Panc1 (cell line): Measurements from ENCODE around the gene OPN3. TPM values are rescaled to one million over a fixed set of nuclear protein-coding genes. Genes with fewer than 3 reads are reported as not detected.

Experiments used
- ATAC-seq: fragments of 200-7000 bp; cut with Tn5 transposase; 2 replicates; pipeline ENCODE4 v1.9.1; 2020; ENCODE audit warnings: mild to moderate bottlenecking, moderate library complexity
- BruUV-seq: library from RNA; stranded (reverse); fragments of 400-500 nt; replicated peaks from 2 replicates; lab custom pipeline; 2021; lab: Mats Ljungman, UMichigan
- CTCF ChIA-PET: fragments of 300-600 bp; sonication (Branson Sonifier 250); formaldehyde crosslinking; loops from one replicate; lab custom pipeline; 2022; ENCODE audit warnings: antibody characterized with exemption; lab: Charles Lee
- POLR2A ChIA-PET: fragments of 300-600 bp; sonication (Branson Sonifier 250); formaldehyde crosslinking; loops from one replicate; lab custom pipeline; 2022; ENCODE audit warnings: antibody characterized with exemption; lab: Charles Lee
- DNase-seq: peaks from one replicate; pipeline ENCODE4 v3.0.0-alpha.2; 2010; ENCODE audit warnings: low read depth, low spot score
- H3K27ac ChIP-seq: 2 replicates; pipeline ENCODE4 v1.5.1; 2011; ENCODE audit warnings: mild to moderate bottlenecking, low read length, inconsistent platforms
- H3K27me3 ChIP-seq: fragments of 200-500 bp; sonication (Bioruptor generic); 2 replicates; pipeline ENCODE4 v1.6.0; 2014; ENCODE audit warnings: low read length, inconsistent platforms; ENCODE audit not compliant: control insufficient read depth, insufficient read depth
- H3K36me3 ChIP-seq: fragments of 200-500 bp; sonication (Bioruptor generic); 2 replicates; pipeline ENCODE4 v1.5.1; 2014; ENCODE audit warnings: inconsistent platforms, mild to moderate bottlenecking, low read length, moderate library complexity; ENCODE audit not compliant: control insufficient read depth, insufficient read depth
- H3K4me1 ChIP-seq: 2 replicates; pipeline ENCODE4 v1.5.1; 2011; ENCODE audit warnings: inconsistent platforms, mild to moderate bottlenecking, low read length, moderate library complexity; ENCODE audit not compliant: control insufficient read depth, insufficient read depth
- H3K4me3 ChIP-seq, 2 experiments: 2 replicates each; pipeline ENCODE4 v1.5.1; 2011 to 2012; ENCODE audit warnings: low read depth in 2 of 2, low read length in 2 of 2, mild to moderate bottlenecking in 2 of 2, inconsistent platforms in 1 of 2, moderate library complexity in 1 of 2
- H3K9me3 ChIP-seq: fragments of 200-500 bp; sonication (Bioruptor generic); 2 replicates; pipeline ENCODE4 v1.5.1; 2014; ENCODE audit warnings: low read depth, mild to moderate bottlenecking, inconsistent platforms, low read length, moderate library complexity; ENCODE audit not compliant: control insufficient read depth, insufficient read depth
- POLR2AphosphoS5 ChIP-seq: IDR thresholded peaks from 2 replicates; pipeline ENCODE4 v1.6.1; 2012; ENCODE audit warnings: mild to moderate bottlenecking, low read depth, low read length, moderate library complexity
- REST ChIP-seq, 2 experiments: IDR thresholded peaks; 2 replicates each; pipeline ENCODE4 v1.6.1; 2011 to 2012; ENCODE audit warnings: low read depth in 2 of 2, control low read depth in 1 of 2, low read length in 1 of 2, mild to moderate bottlenecking in 1 of 2, moderate library complexity in 1 of 2; ENCODE audit not compliant: insufficient read depth in 1 of 2
- SIN3A ChIP-seq: IDR thresholded peaks from 2 replicates; pipeline ENCODE4 v1.6.1; 2012; ENCODE audit warnings: low read depth, mild to moderate bottlenecking, low read length, moderate library complexity, borderline replicate concordance; ENCODE audit not compliant: insufficient read depth
- TCF7L2 ChIP-seq: IDR thresholded peaks from 2 replicates; pipeline ENCODE4 v1.6.1; 2011; ENCODE audit warnings: mild to moderate bottlenecking, low read depth, low read length, inconsistent platforms
- in situ Hi-C: cut with HindIII; loops from 2 replicates; pipeline ENCODE4 v1.10.0; 2016; ENCODE audit warnings: low sequenced_read_pairs, low pct_unique_long_range_greater_than_20kb
- intact Hi-C: fragments of 100-400 bp; cut with micrococcal nuclease; formaldehyde crosslinking; loops from one replicate; pipeline ENCODE4 v1.10.0; 2022; ENCODE audit not compliant: unreplicated experiment
- total RNA-seq: library from RNA; stranded (reverse); gene quantifications from one replicate; pipeline ENCODE4 v1.2.1, GENCODE V29; 2021; ENCODE audit not compliant: unreplicated experiment
- TF ChIP-seq, protein P1 (sequence below): fragments of 450-650 bp; IDR thresholded peaks from 2 replicates; pipeline ENCODE4 v1.5.1; 2017; ENCODE audit warnings: mild to moderate bottlenecking

The OPN3 gene
- total RNA-seq, 1 experiment from 2014 or later = 34.0 TPM

GRCh38 chr1:241675983-241676382, 35.8 kb upstream of the OPN3 start:
- no peak for ATAC-seq
- intact Hi-C loops (no loop called here), in situ Hi-C loops (no loop called here)
- Histone ChIP-seq H3K36me3 (no peaks in the 10 kb centered on the region), H3K27ac (no peak overlapping the region), H3K27me3 (no peaks in the 10 kb centered on the region), H3K4me3 (no peak overlapping the region), H3K9me3 (no peaks in the 10 kb centered on the region), H3K4me1 (no peaks in the 10 kb centered on the region; the same call in 1 of the 2 replicates)
- CTCF ChIA-PET = no interaction called here
- no TSS peak for BruUV-seq
- TF ChIP-seq TCF7L2 = no peak
- TF ChIP-seq SIN3A = no peak
- TF ChIP-seq, protein P1, sequence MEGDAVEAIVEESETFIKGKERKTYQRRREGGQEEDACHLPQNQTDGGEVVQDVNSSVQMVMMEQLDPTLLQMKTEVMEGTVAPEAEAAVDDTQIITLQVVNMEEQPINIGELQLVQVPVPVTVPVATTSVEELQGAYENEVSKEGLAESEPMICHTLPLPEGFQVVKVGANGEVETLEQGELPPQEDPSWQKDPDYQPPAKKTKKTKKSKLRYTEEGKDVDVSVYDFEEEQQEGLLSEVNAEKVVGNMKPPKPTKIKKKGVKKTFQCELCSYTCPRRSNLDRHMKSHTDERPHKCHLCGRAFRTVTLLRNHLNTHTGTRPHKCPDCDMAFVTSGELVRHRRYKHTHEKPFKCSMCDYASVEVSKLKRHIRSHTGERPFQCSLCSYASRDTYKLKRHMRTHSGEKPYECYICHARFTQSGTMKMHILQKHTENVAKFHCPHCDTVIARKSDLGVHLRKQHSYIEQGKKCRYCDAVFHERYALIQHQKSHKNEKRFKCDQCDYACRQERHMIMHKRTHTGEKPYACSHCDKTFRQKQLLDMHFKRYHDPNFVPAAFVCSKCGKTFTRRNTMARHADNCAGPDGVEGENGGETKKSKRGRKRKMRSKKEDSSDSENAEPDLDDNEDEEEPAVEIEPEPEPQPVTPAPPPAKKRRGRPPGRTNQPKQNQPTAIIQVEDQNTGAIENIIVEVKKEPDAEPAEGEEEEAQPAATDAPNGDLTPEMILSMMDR = no peak
- no peak for TF ChIP-seq POLR2AphosphoS5
- no peak for TF ChIP-seq REST (IDR thresholded peaks at IDR 0.05; ENCODE audit: insufficient read depth in 1 of 2, low read depth in 2 of 2, low read length in 1 of 2)
- no peak for DNase-seq
- POLR2A ChIA-PET = no interaction called here

DNA sequence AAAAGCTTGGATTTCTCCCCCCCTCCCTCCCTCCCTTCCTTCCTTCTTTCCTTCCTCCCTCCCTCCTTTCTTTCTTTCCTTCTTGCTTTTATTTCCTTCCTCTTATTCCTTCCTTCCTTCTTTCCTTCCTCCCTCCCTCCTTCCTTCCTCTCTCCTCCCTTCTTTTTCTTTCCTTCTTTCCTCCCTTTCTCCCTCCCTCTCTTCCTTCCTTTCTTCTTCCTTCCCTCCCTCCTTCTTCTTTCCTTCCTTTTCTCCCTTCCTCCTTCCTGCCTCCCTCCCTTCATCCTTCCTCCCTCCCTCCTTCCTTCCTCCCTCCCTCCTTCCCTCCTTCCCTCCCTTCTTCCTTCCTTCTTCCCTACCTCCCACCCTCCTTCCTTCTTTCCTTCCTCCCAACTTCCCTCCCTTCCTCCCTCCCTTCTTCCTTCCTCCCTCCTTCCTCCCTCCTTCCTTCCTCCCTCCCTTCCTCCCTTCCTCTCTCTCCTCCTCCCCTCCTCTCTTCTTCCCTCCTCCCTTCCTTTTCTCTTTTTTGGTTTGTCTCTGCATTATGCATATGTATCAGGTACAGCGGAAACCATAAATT, 34.7 kb upstream of the OPN3 start:
- ChIA-PET CTCF (no interaction called here), POLR2A (no interaction called here)
- no peak for DNase-seq
- Histone ChIP-seq H3K4me1 (no peaks in the 10 kb centered on the region; the same call in 1 of the 2 replicates), H3K27ac (no peak overlapping the region), H3K36me3 (no peaks in the 10 kb centered on the region), H3K4me3 (no peak overlapping the region), H3K9me3 (no peaks in the 10 kb centered on the region), H3K27me3 (no peaks in the 10 kb centered on the region)
- in situ Hi-C loops (no loop called here), intact Hi-C loops (no loop called here)
- BruUV-seq = no TSS peak
- no peak for ATAC-seq
- TF ChIP-seq, protein P1 = no peak
- TF ChIP-seq TCF7L2 (no peak), REST (IDR thresholded peaks at IDR 0.05; ENCODE audit: insufficient read depth in 1 of 2, low read depth in 2 of 2, low read length in 1 of 2) (no peak), SIN3A (no peak), POLR2AphosphoS5 (no peak)
